Endothelial cell of umbilical vein (primary cell): ENCODE data around the gene CRACR2A. TPM values are rescaled to one million over a fixed set of nuclear protein-coding genes. Genes with fewer than 3 reads are reported as not detected.

Experiments used
- BruUV-seq: library from RNA; stranded (reverse); fragments of 400-500 nt; replicated peaks from 2 replicates; lab custom pipeline; 2021; lab: Mats Ljungman, UMichigan
- CTCF ChIA-PET: fragments of 300-600, 350-600 bp; sonication (Branson Sonifier 250); formaldehyde crosslinking; loops from one replicate; lab custom pipeline; 2021; ENCODE audit warnings: antibody characterized with exemption, inconsistent platforms; lab: Charles Lee
- POLR2A ChIA-PET: fragments of 300-600, 350-600 bp; sonication (Branson Sonifier 250); formaldehyde crosslinking; loops from one replicate; lab custom pipeline; 2021; ENCODE audit warnings: antibody characterized with exemption, inconsistent platforms; lab: Charles Lee
- DNase-seq: peaks from one replicate; pipeline ENCODE4 v3.0.0-alpha.2; 2011; ENCODE audit warnings: low read depth, low spot score
- FAIRE-seq: peaks from 2 replicates; lab custom pipeline; 2011; peaks lifted over from hg19 to GRCh38; lab: Jason Lieb, UNC
- H2AFZ ChIP-seq: 2 replicates; pipeline ENCODE4 v1.6.0; 2012; ENCODE audit warnings: low read depth, low read length, control low read depth, inconsistent platforms
- H3K27ac ChIP-seq: 2 replicates; pipeline ENCODE4 v1.5.1; 2011; ENCODE audit warnings: low read depth, mild to moderate bottlenecking, control low read depth, low read length, moderate library complexity; ENCODE audit not compliant: insufficient read depth
- H3K27me3 ChIP-seq, 2 experiments: 2 replicates each; pipeline versions ENCODE4 v1.6.0 to v1.6.1; 2011; ENCODE audit warnings: low read length in 2 of 2, mixed read lengths in 1 of 2; ENCODE audit not compliant: control insufficient read depth in 2 of 2, insufficient read depth in 2 of 2
- H3K36me3 ChIP-seq, 2 experiments: 2 replicates in 1 of 2; 3 replicates in 1 of 2; pipeline ENCODE4 v1.5.1; 2011; ENCODE audit warnings: low read length in 2 of 2, mild to moderate bottlenecking in 1 of 2, moderate library complexity in 1 of 2; ENCODE audit not compliant: control insufficient read depth in 2 of 2, insufficient read depth in 2 of 2; ENCODE audit errors: extremely low read depth in 1 of 2
- H3K4me1 ChIP-seq: 3 replicates; pipeline ENCODE4 v1.5.1; 2011; ENCODE audit warnings: mild to moderate bottlenecking, low read length; ENCODE audit not compliant: control insufficient read depth, insufficient read depth; ENCODE audit errors: extremely low read depth
- H3K4me2 ChIP-seq: 2 replicates; pipeline ENCODE4 v1.6.1; 2011; ENCODE audit warnings: low read length, control low read depth, mixed read lengths; ENCODE audit not compliant: insufficient read depth
- H3K4me3 ChIP-seq, 3 experiments: fragments of 200-600 bp in 1 of 3; sonication (generic), shearing (Covaris generic) in 1 of 3; replicated peaks in 1 of 3; 2 replicates each; pipeline ENCODE4 v1.5.1; 2011 to 2016; ENCODE audit warnings: control low read depth in 3 of 3, low read length in 3 of 3, mild to moderate bottlenecking in 2 of 3, inconsistent platforms in 1 of 3, low read depth in 1 of 3, moderate library complexity in 1 of 3; ENCODE audit not compliant: insufficient read depth in 1 of 3
- H3K79me2 ChIP-seq: 2 replicates; pipeline ENCODE4 v1.6.0; 2012; ENCODE audit warnings: low read length, inconsistent platforms; ENCODE audit not compliant: control insufficient read depth, insufficient read depth
- H3K9ac ChIP-seq: replicated peaks from 2 replicates; pipeline ENCODE3; 2011; ENCODE audit warnings: low read length, control low read depth; ENCODE audit not compliant: insufficient read depth; ENCODE audit errors: extremely low read depth
- H3K9me1 ChIP-seq: replicated peaks from 3 replicates; pipeline ENCODE4 v1.6.0; 2011; ENCODE audit warnings: mild to moderate bottlenecking, low read length; ENCODE audit not compliant: control insufficient read depth, insufficient read depth; ENCODE audit errors: extremely low read depth
- H3K9me3 ChIP-seq: replicated peaks from 2 replicates; pipeline ENCODE4 v1.5.1; 2012; ENCODE audit warnings: low read length, inconsistent platforms; ENCODE audit not compliant: control insufficient read depth, insufficient read depth
- H4K20me1 ChIP-seq: replicated peaks from 2 replicates; pipeline ENCODE3; 2011; ENCODE audit warnings: mild to moderate bottlenecking, low read length; ENCODE audit not compliant: control insufficient read depth, insufficient read depth; ENCODE audit errors: extremely low read depth
- CTCF ChIP-seq, 2 donors: IDR thresholded peaks; 1 replicate in 1 of 2; 2 replicates in 1 of 2; pipeline ENCODE4 v1.5.1; 2011; ENCODE audit warnings: low read length in 2 of 2, mild to moderate bottlenecking in 2 of 2, moderate library complexity in 2 of 2, control low read depth in 1 of 2, inconsistent platforms in 1 of 2, low read depth in 1 of 2; ENCODE audit not compliant: insufficient read depth in 1 of 2; ENCODE audit errors: extremely low read depth in 1 of 2
- EZH2 ChIP-seq: IDR thresholded peaks from 2 replicates; pipeline ENCODE4 v1.6.1; 2012; ENCODE audit warnings: borderline replicate concordance, low read depth, mild to moderate bottlenecking, moderate library complexity, low read length, inconsistent platforms; ENCODE audit not compliant: severe bottlenecking
- FOS ChIP-seq: IDR thresholded peaks from 2 replicates; pipeline ENCODE4 v1.6.1; 2011; ENCODE audit warnings: mild to moderate bottlenecking, low read length, moderate library complexity, borderline replicate concordance; ENCODE audit not compliant: insufficient read depth
- GATA2 ChIP-seq: IDR thresholded peaks from 2 replicates; pipeline ENCODE4 v1.7.0; 2011; ENCODE audit warnings: low read depth, mild to moderate bottlenecking, moderate library complexity, mixed read lengths, low read length; ENCODE audit not compliant: insufficient read length, insufficient read depth
- JUN ChIP-seq: IDR thresholded peaks from 2 replicates; pipeline ENCODE4 v1.6.1; 2011; ENCODE audit warnings: borderline replicate concordance, low read depth; ENCODE audit not compliant: insufficient read length, insufficient read depth
- MAX ChIP-seq: IDR thresholded peaks from 2 replicates; pipeline ENCODE4 v1.6.1; 2011; ENCODE audit not compliant: insufficient read depth, insufficient read length
- MYC ChIP-seq: IDR thresholded peaks from one replicate; pipeline ENCODE4 v1.6.1; 2011; ENCODE audit warnings: mild to moderate bottlenecking, low read depth, low read length
- POLR2A ChIP-seq: IDR thresholded peaks from 2 replicates; pipeline ENCODE4 v1.6.1; 2012; ENCODE audit warnings: low read depth, mild to moderate bottlenecking, control low read depth, low read length
- POLR2AphosphoS5 ChIP-seq: IDR thresholded peaks from 2 replicates; pipeline ENCODE4 v1.6.1; 2012; ENCODE audit warnings: low read depth, mild to moderate bottlenecking, control low read depth, low read length, moderate library complexity; ENCODE audit not compliant: insufficient read depth
- dilution Hi-C: fragments of 300-500 bp; cut with MboI; formaldehyde crosslinking; loops from one replicate; pipeline ENCODE4 v1.15.0; 2019; ENCODE audit warnings: low sequenced_read_pairs; ENCODE audit not compliant: extremely low pct_ligation_motif_present
- intact Hi-C: fragments of 100-400 bp; cut with micrococcal nuclease; formaldehyde crosslinking; loops from one replicate; pipeline ENCODE4 v1.10.0; 2022
- polyA plus RNA-seq, 4 experiments: library from polyadenylated mRNA; depleted of rRNA in 3 of 4; stranded (reverse) in 3 of 4; unstranded in 1 of 4; fragments of >200 nt; gene quantifications; 2 replicates each; pipeline versions ENCODE4 v1.2.1 to v1.2.3, GENCODE V29; 2011 to 2012; ENCODE audit warnings: missing spikeins in 1 of 4
- total RNA-seq: library from RNA; stranded (reverse); gene quantifications from 2 replicates; pipeline ENCODE4 v1.2.3, GENCODE V29; 2021

CRACR2A gene
- total and polyA plus RNA-seq, 2 donors (not counting 3 experiments of a cell fraction or from before 2014, with no cell fraction given), result 4.4 to 15.9 TPM

GRCh38 chr12:3631272-3631637 lies 121.7 kb downstream of the CRACR2A start:
- no peak overlapping the region for H3K9ac ChIP-seq
- DNase-seq (no peak), FAIRE-seq (no peak)
- ChIA-PET POLR2A (no interaction called here), CTCF (interaction anchor here (1.2 kb wide), 1 partner anchor 146 kb away, joined by 3 read pairs; no protein-coding TSS in a partner anchor)
- TF ChIP-seq FOS (no peak), CTCF (IDR thresholded peaks at IDR 0.05; ENCODE audit: extremely low read depth in 1 of 2, insufficient read depth in 1 of 2, low read depth in 1 of 2, low read length in 2 of 2) (no peak), POLR2A (no peak), POLR2AphosphoS5 (no peak), JUN (no peak), MAX (no peak), EZH2 (no peak), MYC (no peak), GATA2 (no peak)
- BruUV-seq, result no TSS peak
- no peaks in the 10 kb centered on the region for H4K20me1 ChIP-seq
- H3K4me3 ChIP-seq, result no peak overlapping the region
- H3K27ac ChIP-seq, result no peak overlapping the region
- intact Hi-C loops (no loop called here), dilution Hi-C loops (no loop called here)
- no peak overlapping the region for H2AFZ ChIP-seq
- H3K79me2 ChIP-seq, result no peaks in the 10 kb centered on the region
- no peaks in the 10 kb centered on the region for H3K4me1 ChIP-seq
- H3K36me3 ChIP-seq, result no peaks in the 10 kb centered on the region
- H3K4me2 ChIP-seq, result no peak overlapping the region
- no peaks in the 10 kb centered on the region for H3K27me3 ChIP-seq
- no peaks in the 10 kb centered on the region for H3K9me3 ChIP-seq
- H3K9me1 ChIP-seq, result no peaks in the 10 kb centered on the region
